Esophagus squamous epithelium (tissue), 4 donors: ENCODE data around the gene RFX2.

Experiments
- CTCF ChIP-seq, 6 experiments: fragments of 450-650 bp in 4 of 6; fragments of 200-600 bp in 2 of 6; sonication (generic) in 2 of 6; IDR thresholded peaks; one replicate each; pipeline ENCODE4 v1.5.1; 2016 to 2019; ENCODE audit warnings: antibody characterized with exemption in 6 of 6, mild to moderate bottlenecking in 4 of 6, moderate library complexity in 4 of 6
- POLR2A ChIP-seq, 4 donors: fragments of 450-650 bp; IDR thresholded peaks; one replicate each; pipeline ENCODE4 v1.6.1; 2017; ENCODE audit warnings: antibody characterized with exemption in 4 of 4, mild to moderate bottlenecking in 4 of 4, moderate library complexity in 3 of 4

GRCh38 chr19:6012426-6013170 lies 97.7 kb downstream of the RFX2 start:
- no peak for TF ChIP-seq CTCF (IDR thresholded peaks at IDR 0.05)
- no peak for TF ChIP-seq POLR2A (IDR thresholded peaks at IDR 0.05)
